ENCODE data around the gene DENND1C. TPM values are rescaled to one million over a fixed set of nuclear protein-coding genes. Genes with fewer than 3 reads are reported as not detected.

The DENND1C gene
- total RNA-seq, 1 donor from 2014 or later: 15.1 TPM

GRCh38 chr19:6518145-6518911 lies 36.7 kb upstream of the DENND1C start:
- no peak for ATAC-seq
- intact Hi-C loops (cut with DNase I): no loop called here
- H3K27me3 ChIP-seq (ENCODE audit: low read depth): no peaks in the 10 kb centered on the region

GRCh38 chr19:6516659-6517291 lies 35.2 kb upstream of the DENND1C start:
- Histone ChIP-seq H3K9me3 (no peaks in the 10 kb centered on the region), H3K4me3 (peak overlapping the region; percentile 81), H3K4me1 (peaks cover 8% of the 10 kb centered on the region), H3K27me3 (ENCODE audit: low read depth) (no peaks in the 10 kb centered on the region), H3K36me3 (no peaks in the 10 kb centered on the region), H3K27ac (peak overlapping the region; percentile 86)
- intact Hi-C loops (cut with DNase I): no loop called here
- DNase-seq: peak; percentile 94
- ATAC-seq: peak; percentile 95
- TF ChIP-seq CTCF (IDR thresholded peaks at IDR 0.05): peak; percentile 96

More at GRCh38 chr19:6518145-6518911, 36.7 kb upstream of the DENND1C start:
- Histone ChIP-seq H3K9me3 (no peaks in the 10 kb centered on the region), H3K27ac (no peak overlapping the region), H3K4me1 (peaks cover 8% of the 10 kb centered on the region), H3K4me3 (no peak overlapping the region), H3K36me3 (no peaks in the 10 kb centered on the region)
- DNase-seq: no peak
- TF ChIP-seq CTCF (IDR thresholded peaks at IDR 0.05): no peak

- Histone ChIP-seq H3K4me1 (peaks cover 8% of the 10 kb centered on the region), H3K27me3 (ENCODE audit: low read depth) (no peaks in the 10 kb centered on the region), H3K36me3 (no peaks in the 10 kb centered on the region), H3K27ac (peak overlapping the region; percentile 86), H3K9me3 (no peaks in the 10 kb centered on the region), H3K4me3 (peak overlapping the region; percentile 81)
- intact Hi-C loops (cut with DNase I): no loop called here
- no peak for TF ChIP-seq CTCF (IDR thresholded peaks at IDR 0.05)
- DNase-seq (peak; percentile 98), ATAC-seq (peak; percentile 96)
These were observed 34.6 kb upstream of the DENND1C start for GRCh38 chr19:6516018-6516658.

GRCh38 chr19:6514926-6515544 lies 33.4 kb upstream of the DENND1C start:
- Histone ChIP-seq H3K27ac (no peak overlapping the region), H3K4me1 (peaks cover 8% of the 10 kb centered on the region), H3K27me3 (ENCODE audit: low read depth) (no peaks in the 10 kb centered on the region), H3K9me3 (no peaks in the 10 kb centered on the region), H3K4me3 (no peak overlapping the region), H3K36me3 (no peaks in the 10 kb centered on the region)
- no peak for TF ChIP-seq CTCF (IDR thresholded peaks at IDR 0.05)
- intact Hi-C loops (cut with DNase I): no loop called here
- no peak for DNase-seq
- ATAC-seq: no peak

GRCh38 chr19:6514089-6514488 lies 32.5 kb upstream of the DENND1C start:
- DNase-seq: no peak
- no peaks in the 10 kb centered on the region for H3K36me3 ChIP-seq
- H3K4me1 ChIP-seq: peaks cover 15% of the 10 kb centered on the region
- no peaks in the 10 kb centered on the region for H3K27me3 ChIP-seq (ENCODE audit: low read depth)
- intact Hi-C loops (cut with DNase I): no loop called here
- no peak for TF ChIP-seq CTCF (IDR thresholded peaks at IDR 0.05)
- no peak for ATAC-seq
- H3K4me3 ChIP-seq: no peak overlapping the region
- no peaks in the 10 kb centered on the region for H3K9me3 ChIP-seq
- no peak overlapping the region for H3K27ac ChIP-seq
